Left cardiac atrium (tissue), 4 donors: ENCODE results near the gene RPS25. TPM values are rescaled to one million over a fixed set of nuclear protein-coding genes. Genes with fewer than 3 reads are reported as not detected.
"Not testable (repeated sequence)": the region's sequence is repeated elsewhere in the genome, so short reads cannot be mapped to it uniquely, and the experiment has no call there.

ENCODE experiments used
- ATAC-seq, 2 donors: fragments of 200-7000 bp; cut with Tn5 transposase; one replicate each; pipeline ENCODE4 v1.9.1; 2020; ENCODE audit warnings: mild to moderate bottlenecking in 2 of 2, moderate library complexity in 2 of 2
- DNase-seq: peaks from one replicate; pipeline ENCODE4 v3.0.0-alpha.2; 2020
- intact Hi-C, 2 donors: fragments of 100-400 bp; cut with DNase I; formaldehyde crosslinking; loops; one replicate each; pipeline versions ENCODE4 v1.14.1 to v1.15.1; 2022 to 2023
- total RNA-seq, 2 donors: library from RNA; stranded (reverse); fragmentation: NEBNext Ultra II Directional; extraction: Animal tissue kit (Norgen Biotek cat#: 25700); gene quantifications; one replicate each; pipeline ENCODE4 v1.2.1, GENCODE V29; 2021
- donor health status: DM: no; HTN: yes; CAD: no.
- donor health status: DM: no; HTN: yes; CAD: no; lungs with severe emphysema.
- donor health status: DM: yes; HTN: yes; CAD: no.
- donor health status: Dilated cardiomyopathy.

The RPS25 gene
- total RNA-seq, 2 donors from 2014 or later, result 816 to 856 TPM

GRCh38 chr11:119023741-119024140 lies 5.6 kb upstream of the RPS25 start:
- DNase-seq (no peak), ATAC-seq (no peak)
- intact Hi-C loops, result no loop called here

GRCh38 chr11:119021631-119022030 lies 3.5 kb upstream of the RPS25 start:
- ATAC-seq (no peak), DNase-seq (no peak)
- intact Hi-C loops, result no loop called here

- DNase-seq (no peak), ATAC-seq (no peak)
- intact Hi-C loops, result no loop called here
These were observed 1.9 kb upstream of the RPS25 start for GRCh38 chr11:119019996-119020395.

GRCh38 chr11:119017377-119017776 lies 766 bp downstream of the RPS25 start:
- intact Hi-C loops, DNase-seq, ATAC-seq: not testable (repeated sequence)

DNA sequence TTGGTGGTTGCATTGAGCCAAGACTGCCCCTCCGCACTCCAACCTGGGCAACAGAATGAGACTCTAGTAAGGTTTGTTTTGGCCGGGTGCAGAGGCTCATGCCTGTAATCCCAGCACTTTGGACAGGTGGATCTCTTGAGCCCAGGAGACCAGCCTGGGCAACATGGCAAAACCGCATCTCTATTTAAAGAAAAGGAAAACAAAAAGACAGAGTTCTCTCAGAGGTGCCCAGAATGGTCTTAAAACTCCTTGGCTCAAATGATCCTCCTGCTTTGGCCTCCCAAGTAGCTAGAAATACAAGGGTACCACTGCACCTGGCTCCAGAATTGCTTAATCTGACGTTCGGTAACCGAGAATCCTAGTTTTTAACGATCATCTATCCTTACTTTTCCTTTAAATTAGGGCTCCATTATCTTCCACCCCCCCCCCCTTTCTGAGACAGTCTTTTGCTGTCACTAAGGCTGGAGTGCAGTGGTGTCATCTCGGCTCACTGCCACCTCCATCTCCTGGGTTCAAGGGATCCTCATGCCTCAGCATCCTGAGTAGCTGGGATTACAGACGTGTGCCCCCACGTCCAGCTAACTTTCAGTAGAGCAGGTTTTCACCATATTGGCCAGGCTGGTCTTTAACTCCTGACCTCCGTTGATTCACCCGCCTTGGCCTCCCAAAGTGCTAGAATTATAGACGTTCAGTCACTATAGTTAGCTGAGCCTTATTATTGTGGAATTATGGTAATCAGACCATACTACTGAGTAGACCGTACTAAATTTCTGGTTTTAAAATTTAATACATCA lies 1.7 kb downstream of the RPS25 start:
- no peak for DNase-seq
- intact Hi-C loops, result no loop called here

GRCh38 chr11:119015054-119015611 lies 3.0 kb downstream of the RPS25 start:
- ATAC-seq, result no peak
- intact Hi-C loops, result no loop called here
- no peak for DNase-seq

More for the DNA sequence above, 1.7 kb downstream of the RPS25 start:
- ATAC-seq, result no peak

GRCh38 chr11:119014209-119014924 lies 3.8 kb downstream of the RPS25 start:
- intact Hi-C loops, result no loop called here
- ATAC-seq (no peak), DNase-seq (no peak)

- DNase-seq, result no peak
- intact Hi-C loops, result no loop called here
- ATAC-seq, result no peak
These were observed 5.4 kb downstream of the RPS25 start for GRCh38 chr11:119012629-119013170.

DNA sequence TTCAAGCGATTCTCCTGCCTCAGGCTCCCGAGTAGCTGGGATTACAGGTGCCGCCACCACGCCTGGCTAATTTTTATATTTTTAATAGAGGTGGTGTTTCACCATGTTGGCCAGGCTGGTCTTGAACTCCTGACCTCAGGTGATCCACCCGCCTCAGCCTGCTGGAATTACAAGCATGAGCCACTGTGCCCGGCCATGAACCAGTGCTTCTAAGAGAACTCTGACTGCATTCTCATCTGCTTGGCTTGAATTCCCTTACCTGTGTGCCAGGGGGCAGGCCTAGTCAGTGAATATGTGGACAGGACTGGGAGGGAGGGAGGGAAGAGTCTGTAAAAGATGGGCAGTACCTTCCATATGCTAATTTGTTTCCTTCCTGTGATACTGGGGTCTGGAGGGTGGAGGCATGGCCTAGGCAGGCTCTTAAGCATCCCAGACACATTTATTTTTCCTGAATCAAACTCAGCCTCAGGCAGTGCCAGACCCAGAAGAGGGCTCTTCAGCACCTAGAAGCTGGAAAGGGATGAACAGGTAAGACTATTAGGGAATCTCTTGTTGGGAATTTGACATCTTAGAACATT lies 6.6 kb downstream of the RPS25 start:
- intact Hi-C loops, result no loop called here
- ATAC-seq (no peak), DNase-seq (no peak)

GRCh38 chr11:119006656-119007055 lies 11.5 kb downstream of the RPS25 start:
- intact Hi-C loops, result no loop called here
- no peak for DNase-seq
- no peak for ATAC-seq

GRCh38 chr11:119000906-119001305 lies 17.2 kb downstream of the RPS25 start:
- DNase-seq (no peak), ATAC-seq (no peak)
- intact Hi-C loops, result no loop called here

DNA sequence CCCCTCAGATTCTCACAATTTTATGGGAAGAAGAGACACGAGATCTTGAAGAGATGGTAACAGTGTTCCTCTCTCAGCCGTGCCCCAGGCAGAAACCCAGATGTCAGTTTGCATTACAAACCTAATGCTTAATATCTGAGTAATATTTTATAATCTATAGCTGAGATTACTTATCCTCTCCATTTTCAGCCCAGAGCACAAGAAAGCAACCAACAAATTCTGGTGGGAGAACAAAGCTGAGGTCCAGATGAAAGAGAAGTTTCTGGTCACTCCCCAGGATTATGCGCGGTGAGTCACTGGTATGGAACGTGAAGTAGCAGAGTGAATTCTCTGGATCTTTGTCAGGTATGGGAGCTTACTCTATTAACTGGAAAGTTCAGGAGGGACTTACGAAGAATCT lies 19.3 kb downstream of the RPS25 start:
- intact Hi-C loops, result no loop called here

DNA sequence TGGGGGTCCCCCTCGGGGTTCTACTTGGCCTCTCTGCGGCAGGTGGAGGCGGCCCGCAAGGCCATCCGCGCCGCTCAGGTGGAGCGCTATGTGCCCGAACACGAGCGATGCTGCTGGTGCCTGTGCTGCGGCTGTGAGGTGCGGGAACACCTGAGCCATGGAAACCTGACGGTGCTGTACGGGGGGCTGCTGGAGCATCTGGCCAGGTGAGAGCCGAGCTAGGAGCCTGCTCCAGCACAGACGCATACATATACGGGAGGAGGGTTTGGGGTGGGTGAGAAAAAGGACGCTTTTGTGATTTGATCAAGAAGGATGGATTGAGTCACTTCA lies 19.8 kb downstream of the RPS25 start:
- ATAC-seq, result peak; percentile 18 to 28
- intact Hi-C loops, result no loop called here
- no peak for DNase-seq

More for the DNA sequence above, 19.3 kb downstream of the RPS25 start:
- DNase-seq, result no peak
- ATAC-seq, result peak in 1 of 2 donors; percentile 46

DNA sequence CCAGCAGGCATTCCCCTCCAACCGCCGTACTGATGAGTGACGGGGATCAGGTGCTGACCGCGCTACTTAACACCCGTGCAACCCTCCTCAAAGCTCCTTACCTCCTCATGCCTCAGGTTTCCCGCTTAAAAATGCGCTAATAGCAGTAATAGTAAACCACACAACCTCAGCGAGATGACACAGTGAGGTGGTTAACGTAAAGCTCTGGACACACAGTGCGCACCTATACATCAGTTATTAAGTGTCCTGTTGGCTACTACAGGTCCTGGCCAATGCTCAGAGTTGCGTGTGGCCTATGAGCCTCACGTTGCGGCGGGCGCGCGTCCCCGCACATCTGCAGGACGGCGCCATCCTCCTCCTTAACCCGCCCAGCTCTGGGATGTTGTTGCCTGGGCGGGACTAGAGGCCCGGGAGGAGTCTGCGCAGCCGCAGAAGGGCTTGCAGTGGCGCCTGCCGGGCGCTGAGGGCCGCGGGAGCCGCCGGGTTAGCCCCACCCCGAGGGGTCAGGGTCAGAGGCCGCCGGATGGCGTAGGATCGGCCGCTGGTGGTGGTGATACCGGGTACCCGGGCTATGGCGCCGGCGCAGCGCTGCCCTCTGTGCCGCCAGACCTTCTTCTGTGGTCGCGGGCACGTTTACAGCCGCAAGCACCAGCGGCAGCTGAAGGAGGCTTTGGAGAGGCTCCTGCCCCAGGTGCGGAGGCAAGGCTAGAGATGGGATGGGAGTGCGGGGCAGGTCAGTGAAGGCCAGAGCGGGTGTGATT lies 20.3 kb downstream of the RPS25 start, which contains the start of gene CENATAC:
TSS of gene CENATAC (plus strand) at position 512 of the 761 bp plus-strand sequence. CDS start at position 572, 60 bp downstream.
- intact Hi-C loops, result no loop called here
- ATAC-seq (peak; percentile 99 to 100), DNase-seq (peak; percentile 97)

GRCh38 chr11:118996926-118997626 lies 21.1 kb downstream of the RPS25 start:
- intact Hi-C loops, result no loop called here
- ATAC-seq (peak; percentile 6 to 27), DNase-seq (no peak)

DNA sequence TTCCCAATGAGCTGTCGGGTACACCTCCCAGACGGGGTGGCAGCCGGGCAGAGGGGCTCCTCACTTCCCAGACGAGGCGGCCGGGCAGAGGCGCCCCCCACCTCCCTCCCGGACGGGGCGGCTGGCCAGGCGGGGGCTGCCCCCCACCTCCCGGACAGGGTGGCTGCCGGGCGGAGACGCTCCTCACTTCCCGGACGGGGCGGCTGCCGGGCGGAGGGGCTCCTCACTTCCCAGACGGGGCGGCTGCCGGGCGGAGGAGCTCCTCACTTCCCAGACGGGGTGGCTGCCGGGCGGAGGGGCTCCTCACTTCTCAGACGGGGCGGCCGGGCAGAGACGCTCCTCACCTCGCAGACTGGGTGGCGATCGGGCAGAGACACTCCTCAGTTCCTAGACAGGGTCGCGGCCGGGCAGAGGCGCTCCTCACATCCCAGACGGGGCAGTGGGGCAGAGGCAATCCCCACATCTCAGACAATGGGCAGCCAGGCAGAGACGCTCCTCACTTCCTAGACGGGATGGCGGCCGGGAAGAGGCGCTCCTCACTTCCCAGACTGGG lies 26.6 kb downstream of the RPS25 start:
- intact Hi-C loops, DNase-seq: not testable (repeated sequence)

GRCh38 chr11:118988280-118988679 lies 29.9 kb downstream of the RPS25 start:
- ATAC-seq (no peak), DNase-seq (no peak)
- intact Hi-C loops, result no loop called here

More for the DNA sequence above, 26.6 kb downstream of the RPS25 start:
- ATAC-seq, result not testable (repeated sequence)

- no peak for ATAC-seq
- intact Hi-C loops, result no loop called here
- no peak for DNase-seq
These were observed 33.3 kb downstream of the RPS25 start for GRCh38 chr11:118984825-118985224.
